PC-3 (cell line): ENCODE measurements around the gene GALNT13.

Source experiments
- CTCF ChIP-seq: fragments of 300-600 bp; sonication (generic); conservative IDR thresholded peaks from 2 replicates; pipeline ENCODE4 v1.5.1; 2017; ENCODE audit warnings: antibody characterized with exemption, low read depth, mild to moderate bottlenecking, low read length
- EZH2 ChIP-seq: fragments of 300-600 bp; sonication (generic); IDR thresholded peaks from one replicate; pipeline ENCODE4 v1.6.1; 2017; ENCODE audit warnings: antibody characterized with exemption, mild to moderate bottlenecking, low read length; ENCODE audit not compliant: unreplicated experiment
- EZH2phosphoT487 ChIP-seq: fragments of 300-600 bp; sonication (generic); IDR thresholded peaks from 2 replicates; pipeline ENCODE4 v1.6.1; 2018; ENCODE audit warnings: mild to moderate bottlenecking, antibody characterized with exemption, low read length, borderline replicate concordance

- TF ChIP-seq CTCF = no peak
- TF ChIP-seq EZH2 = no peak
- TF ChIP-seq EZH2phosphoT487 = no peak
Observed at GRCh38 chr2:154247503-154247902, 375.8 kb downstream of the GALNT13 start.
